H9 (cell line): ENCODE measurements around the gene LRP2. TPM values are rescaled to one million over a fixed set of nuclear protein-coding genes. Genes with fewer than 3 reads are reported as not detected.

Experiments
- DNase-seq: peaks from one replicate; pipeline ENCODE4 v3.0.0-alpha.2; 2017
- H2AFZ ChIP-seq: one replicate; pipeline ENCODE4 v1.6.1; 2013; ENCODE audit warnings: mild to moderate bottlenecking, low read length, control low read depth, moderate library complexity
- H2AK5ac ChIP-seq: 2 replicates; pipeline ENCODE4 v1.6.1; 2013; ENCODE audit warnings: low read length, control low read depth, mixed read lengths; ENCODE audit not compliant: insufficient read length
- H2BK120ac ChIP-seq: one replicate; pipeline ENCODE4 v1.6.1; 2013; ENCODE audit warnings: low read depth, mild to moderate bottlenecking, low read length, control low read depth, inconsistent platforms; ENCODE audit not compliant: poor library complexity, severe bottlenecking
- H2BK12ac ChIP-seq: 2 replicates; pipeline ENCODE4 v1.6.1; 2013; ENCODE audit warnings: low read length, control low read depth, mixed read lengths, low read depth; ENCODE audit not compliant: insufficient read length
- H2BK15ac ChIP-seq: 2 replicates; pipeline ENCODE4 v1.6.1; 2013; ENCODE audit warnings: low read depth, low read length, control low read depth
- H2BK20ac ChIP-seq: one replicate; pipeline ENCODE4 v1.6.1; 2013; ENCODE audit warnings: low read depth, mild to moderate bottlenecking, low read length, control low read depth, inconsistent platforms; ENCODE audit not compliant: poor library complexity, severe bottlenecking
- H2BK5ac ChIP-seq: 2 replicates; pipeline ENCODE4 v1.6.1; 2013; ENCODE audit warnings: low read length, control low read depth, mixed read lengths; ENCODE audit not compliant: insufficient read length
- H3K14ac ChIP-seq: 2 replicates; pipeline ENCODE4 v1.6.1; 2013; ENCODE audit warnings: low read length, control low read depth; ENCODE audit not compliant: insufficient read depth
- H3K18ac ChIP-seq: 2 replicates; pipeline ENCODE4 v1.6.1; 2013; ENCODE audit warnings: low read depth, mild to moderate bottlenecking, mixed read lengths, low read length, control low read depth; ENCODE audit not compliant: insufficient read length
- H3K23ac ChIP-seq: 2 replicates; pipeline ENCODE4 v1.6.1; 2013; ENCODE audit warnings: low read length, control low read depth, mixed read lengths, low read depth; ENCODE audit not compliant: insufficient read length
- H3K23me2 ChIP-seq: 2 replicates; pipeline ENCODE4 v1.6.1; 2013; ENCODE audit warnings: low read depth, mild to moderate bottlenecking, mixed read lengths, low read length, control low read depth; ENCODE audit not compliant: insufficient read length, poor library complexity, severe bottlenecking
- H3K27ac ChIP-seq: 2 replicates; pipeline ENCODE4 v1.5.1; 2013; ENCODE audit warnings: low read length, control low read depth, mixed read lengths, low read depth; ENCODE audit not compliant: insufficient read length
- H3K27me3 ChIP-seq: 2 replicates; pipeline ENCODE4 v1.6.1; 2013; ENCODE audit warnings: low read length, control low read depth, inconsistent platforms; ENCODE audit not compliant: insufficient read depth
- H3K4ac ChIP-seq: 2 replicates; pipeline ENCODE4 v1.6.1; 2013; ENCODE audit warnings: low read depth, mild to moderate bottlenecking, control low read depth, inconsistent platforms, low read length, moderate library complexity
- H3K4me1 ChIP-seq: 2 replicates; pipeline ENCODE4 v1.6.1; 2013; ENCODE audit warnings: low read length, control low read depth, inconsistent platforms; ENCODE audit not compliant: insufficient read depth
- H3K4me2 ChIP-seq: 2 replicates; pipeline ENCODE4 v1.6.1; 2013; ENCODE audit warnings: low read length, control low read depth, mixed read lengths; ENCODE audit not compliant: insufficient read length, insufficient read depth
- H3K56ac ChIP-seq: 2 replicates; pipeline ENCODE4 v1.6.1; 2013; ENCODE audit warnings: low read depth, mild to moderate bottlenecking, mixed read lengths, low read length, control low read depth; ENCODE audit not compliant: insufficient read length
- H3K79me1 ChIP-seq: 2 replicates; pipeline ENCODE4 v1.6.1; 2013; ENCODE audit warnings: low read depth, mild to moderate bottlenecking, moderate library complexity, low read length, control low read depth, inconsistent platforms; ENCODE audit not compliant: insufficient read depth, poor library complexity, severe bottlenecking
- H3K79me2 ChIP-seq: 2 replicates; pipeline ENCODE4 v1.6.1; 2013; ENCODE audit warnings: low read length, control low read depth, inconsistent platforms; ENCODE audit not compliant: insufficient read depth
- H3K9ac ChIP-seq: 2 replicates; pipeline ENCODE4 v1.6.1; 2013; ENCODE audit warnings: low read length, control low read depth, mixed read lengths; ENCODE audit not compliant: insufficient read length; ENCODE audit errors: extremely low read depth
- H3K9me3 ChIP-seq: one replicate; pipeline ENCODE4 v1.6.1; 2013; ENCODE audit warnings: low read depth, low read length, inconsistent platforms; ENCODE audit not compliant: control insufficient read depth
- H3T11ph ChIP-seq: one replicate; pipeline ENCODE4 v1.6.1; 2013; ENCODE audit warnings: mild to moderate bottlenecking, low read length, control low read depth, inconsistent platforms
- H4K20me1 ChIP-seq: one replicate; pipeline ENCODE4 v1.6.1; 2013; ENCODE audit not compliant: control insufficient read depth, insufficient read length, insufficient read depth
- H4K5ac ChIP-seq: 2 replicates; pipeline ENCODE4 v1.6.1; 2013; ENCODE audit warnings: low read depth, mild to moderate bottlenecking, mixed read lengths, low read length, control low read depth; ENCODE audit not compliant: insufficient read length
- H4K8ac ChIP-seq: replicated peaks from 2 replicates; pipeline ENCODE4 v1.6.1; 2013; ENCODE audit warnings: low read length, control low read depth, mixed read lengths, low read depth; ENCODE audit not compliant: insufficient read length
- H4K91ac ChIP-seq: 2 replicates; pipeline ENCODE4 v1.6.1; 2013; ENCODE audit warnings: low read depth, mild to moderate bottlenecking, moderate library complexity, mixed read lengths, low read length, control low read depth; ENCODE audit not compliant: insufficient read length
- H3K27ac Mint-ChIP-seq, 3 experiments: 2 replicates in 2 of 3; 3 replicates in 1 of 3; pipeline ENCODE4 v1.8.0; 2020 to 2021; ENCODE audit warnings: mixed read lengths in 3 of 3, mild to moderate bottlenecking in 1 of 3, moderate library complexity in 1 of 3
- H3K27me3 Mint-ChIP-seq: 2 replicates; pipeline ENCODE4 v1.8.0; 2021; ENCODE audit warnings: low read depth, mild to moderate bottlenecking, moderate library complexity, mixed read lengths
- H3K36me3 Mint-ChIP-seq, 3 experiments: 2 replicates in 2 of 3; 3 replicates in 1 of 3; pipeline ENCODE4 v1.8.0; 2020 to 2021; ENCODE audit warnings: low read depth in 3 of 3, mixed read lengths in 3 of 3; ENCODE audit not compliant: insufficient read depth in 1 of 3
- H3K4me1 Mint-ChIP-seq, 2 experiments: 2 replicates each; pipeline ENCODE4 v1.8.0; 2020; ENCODE audit warnings: mixed read lengths in 2 of 2
- H3K4me3 Mint-ChIP-seq, 2 experiments: 2 replicates in 1 of 2; 3 replicates in 1 of 2; pipeline ENCODE4 v1.8.0; 2020 to 2021; ENCODE audit warnings: mild to moderate bottlenecking in 2 of 2, mixed read lengths in 2 of 2, moderate library complexity in 1 of 2
- H3K9me3 Mint-ChIP-seq, 2 experiments: 2 replicates in 1 of 2; 3 replicates in 1 of 2; pipeline ENCODE4 v1.8.0; 2020; ENCODE audit warnings: mild to moderate bottlenecking in 2 of 2, mixed read lengths in 2 of 2, moderate library complexity in 1 of 2
- CTCF ChIP-seq: fragments of 200-600 bp; sonication (generic); conservative IDR thresholded peaks from 3 replicates; pipeline ENCODE4 v1.8.0; 2021; ENCODE audit warnings: antibody characterized with exemption, mild to moderate bottlenecking
- WGBS: extraction: QIAGEN DNeasy Blood & Tissue Kit; methylation state at CpG from one replicate; pipeline ENCODE4 v1.1.7; 2013; ENCODE audit warnings: missing lambda C conversion rate, low lambda C conversion rate, mixed read lengths; ENCODE audit not compliant: insufficient read length; ENCODE audit errors: extremely low coverage; 5-methylcytosine and 5-hydroxymethylcytosine counted together
- total RNA-seq: library from RNA; stranded (reverse); gene quantifications from 2 replicates; pipeline ENCODE4 v1.2.1, GENCODE V29; 2021

LRP2 gene
- total RNA-seq, 1 experiment from 2014 or later, result 1.4 TPM

- no peaks in the 10 kb centered on the region for H3K9me3 ChIP-seq
- Mint-ChIP-seq H3K36me3 (no peaks in the 10 kb centered on the region), H3K9me3 (no peaks in the 10 kb centered on the region), H3K4me3 (no peak overlapping the region), H3K4me1 (peaks cover 11 to 13% of the 10 kb centered on the region in 2 experiments), H3K27me3 (peaks cover 13% of the 10 kb centered on the region), H3K27ac (no peak overlapping the region; a peak in 1 of 7 replicates)
- no peaks in the 10 kb centered on the region for H3K79me2 ChIP-seq
- no peak overlapping the region for H4K91ac ChIP-seq
- H4K20me1 ChIP-seq, result no peaks in the 10 kb centered on the region
- no peak overlapping the region for H3K18ac ChIP-seq
- no peaks in the 10 kb centered on the region for H3K23me2 ChIP-seq
- no peak overlapping the region for H3K14ac ChIP-seq
- H3K27me3 ChIP-seq, result no peaks in the 10 kb centered on the region
- no peak overlapping the region for H3T11ph ChIP-seq
- no peak overlapping the region for H2AFZ ChIP-seq
- H2BK120ac ChIP-seq, result no peak overlapping the region
- H2BK12ac ChIP-seq, result no peak overlapping the region
- no peak overlapping the region for H4K8ac ChIP-seq
- no peak overlapping the region for H3K56ac ChIP-seq
- H4K5ac ChIP-seq, result no peak overlapping the region
- no peak overlapping the region for H2AK5ac ChIP-seq
- DNase-seq, result no peak
- no peak overlapping the region for H2BK20ac ChIP-seq
- no peak overlapping the region for H2BK5ac ChIP-seq
- no CpG with 5 or more reads among the region's 6 CpGs for WGBS
- no peak overlapping the region for H3K9ac ChIP-seq
- no peak overlapping the region for H3K4me2 ChIP-seq
- H3K4ac ChIP-seq, result no peak overlapping the region
- no peak for TF ChIP-seq CTCF
- no peak overlapping the region for H2BK15ac ChIP-seq
- no peaks in the 10 kb centered on the region for H3K79me1 ChIP-seq
- H3K27ac ChIP-seq, result no peak overlapping the region
- H3K4me1 ChIP-seq, result 0 out of 2 replicates have a peak, but pooled peaks cover 2% of the 10 kb centered on the region
- H3K23ac ChIP-seq, result no peak overlapping the region
Measured at GRCh38 chr2:169112841-169113240, 249.5 kb downstream of the LRP2 start.
